SH-SY5Y (cell line): ENCODE data around the gene MANSC1.

Source experiments
- GATA2 ChIP-seq: IDR thresholded peaks from 2 replicates; pipeline ENCODE4 v1.6.1; 2011; ENCODE audit warnings: mild to moderate bottlenecking, low read depth, low read length
- GATA3 ChIP-seq: IDR thresholded peaks from 2 replicates; pipeline ENCODE4 v1.6.1; 2011; ENCODE audit warnings: low read depth, mild to moderate bottlenecking, low read length, moderate library complexity

GRCh38 chr12:12387501-12387900 is 37.5 kb upstream of the MANSC1 start:
- no peak for TF ChIP-seq GATA2
- no peak for TF ChIP-seq GATA3
